ENCODE measurements around the gene CITED2. TPM values are rescaled to one million over a fixed set of nuclear protein-coding genes. Genes with fewer than 3 reads are reported as not detected.

CITED2 gene
- total RNA-seq, 1 experiment from 2014 or later: 365 TPM

GRCh38 chr6:139406577-139407343 is 32.3 kb upstream of the CITED2 start:
- POLR2A ChIA-PET (ENCODE audit: low non-redundant PET): interaction anchor here (0.7 kb wide), 1 partner anchor 140 kb away, joined by 3 read pairs; no protein-coding TSS in a partner anchor
- CTCF ChIA-PET: interaction anchor here (0.5 kb wide), 1 partner anchor 12 kb away, joined by 7 read pairs; no protein-coding TSS in a partner anchor
- intact Hi-C loops (cut with micrococcal nuclease; ENCODE audit: unreplicated experiment): no loop called here
- no peaks in the 10 kb centered on the region for H3K27me3 ChIP-seq (replicated peaks; ENCODE audit: insufficient read depth, low read depth, low read length, poor library complexity)
- TF ChIP-seq EZH2 (IDR thresholded peaks at IDR 0.05; ENCODE audit: borderline replicate concordance, low read depth, low read length, poor library complexity, severe bottlenecking): no peak
- TF ChIP-seq, protein P1, sequence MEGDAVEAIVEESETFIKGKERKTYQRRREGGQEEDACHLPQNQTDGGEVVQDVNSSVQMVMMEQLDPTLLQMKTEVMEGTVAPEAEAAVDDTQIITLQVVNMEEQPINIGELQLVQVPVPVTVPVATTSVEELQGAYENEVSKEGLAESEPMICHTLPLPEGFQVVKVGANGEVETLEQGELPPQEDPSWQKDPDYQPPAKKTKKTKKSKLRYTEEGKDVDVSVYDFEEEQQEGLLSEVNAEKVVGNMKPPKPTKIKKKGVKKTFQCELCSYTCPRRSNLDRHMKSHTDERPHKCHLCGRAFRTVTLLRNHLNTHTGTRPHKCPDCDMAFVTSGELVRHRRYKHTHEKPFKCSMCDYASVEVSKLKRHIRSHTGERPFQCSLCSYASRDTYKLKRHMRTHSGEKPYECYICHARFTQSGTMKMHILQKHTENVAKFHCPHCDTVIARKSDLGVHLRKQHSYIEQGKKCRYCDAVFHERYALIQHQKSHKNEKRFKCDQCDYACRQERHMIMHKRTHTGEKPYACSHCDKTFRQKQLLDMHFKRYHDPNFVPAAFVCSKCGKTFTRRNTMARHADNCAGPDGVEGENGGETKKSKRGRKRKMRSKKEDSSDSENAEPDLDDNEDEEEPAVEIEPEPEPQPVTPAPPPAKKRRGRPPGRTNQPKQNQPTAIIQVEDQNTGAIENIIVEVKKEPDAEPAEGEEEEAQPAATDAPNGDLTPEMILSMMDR (conservative IDR thresholded peaks at IDR 0.05; ENCODE audit: low read depth, low read length): no peak
- H3K4me3 ChIP-seq (ENCODE audit: low read depth, low read length, poor library complexity, severe bottlenecking): no peak overlapping the region
- H3K36me3 ChIP-seq (ENCODE audit: insufficient read depth, low read length, poor library complexity, severe bottlenecking): no peaks in the 10 kb centered on the region
- peaks cover 6% of the 10 kb centered on the region for H3K4me1 ChIP-seq (ENCODE audit: insufficient read depth, low read length, poor library complexity, severe bottlenecking)
- no peak for DNase-seq (ENCODE audit: low spot score)
- no peaks in the 10 kb centered on the region for H3K9me3 ChIP-seq (ENCODE audit: low read depth, low read length, poor library complexity, severe bottlenecking)
- no peak overlapping the region for H3K27ac ChIP-seq (ENCODE audit: low read depth, low read length, poor library complexity, severe bottlenecking)
- BruUV-seq (replicated peaks): no TSS peak

- peaks cover 2% of the 10 kb centered on the region for H3K4me1 ChIP-seq (ENCODE audit: insufficient read depth, low read length, poor library complexity, severe bottlenecking)
- TF ChIP-seq, protein P1 (conservative IDR thresholded peaks at IDR 0.05; ENCODE audit: low read depth, low read length): no peak
- TF ChIP-seq EZH2 (IDR thresholded peaks at IDR 0.05; ENCODE audit: borderline replicate concordance, low read depth, low read length, poor library complexity, severe bottlenecking): no peak
- no peaks in the 10 kb centered on the region for H3K27me3 ChIP-seq (replicated peaks; ENCODE audit: insufficient read depth, low read depth, low read length, poor library complexity)
- POLR2A ChIA-PET (ENCODE audit: low non-redundant PET): no interaction called here
- H3K9me3 ChIP-seq (ENCODE audit: low read depth, low read length, poor library complexity, severe bottlenecking): no peaks in the 10 kb centered on the region
- CTCF ChIA-PET: no interaction called here
- intact Hi-C loops (cut with micrococcal nuclease; ENCODE audit: unreplicated experiment): no loop called here
- no peak overlapping the region for H3K4me3 ChIP-seq (ENCODE audit: low read depth, low read length, poor library complexity, severe bottlenecking)
- H3K36me3 ChIP-seq (ENCODE audit: insufficient read depth, low read length, poor library complexity, severe bottlenecking): no peaks in the 10 kb centered on the region
- no TSS peak for BruUV-seq (replicated peaks)
- no peak for DNase-seq (ENCODE audit: low spot score)
- H3K27ac ChIP-seq (ENCODE audit: low read depth, low read length, poor library complexity, severe bottlenecking): no peak overlapping the region
Observed at GRCh38 chr6:139402876-139403386, 28.5 kb upstream of the CITED2 start.

GRCh38 chr6:139398658-139399057 is 24.2 kb upstream of the CITED2 start:
- TF ChIP-seq, protein P1 (conservative IDR thresholded peaks at IDR 0.05; ENCODE audit: low read depth, low read length): no peak
- TF ChIP-seq EZH2 (IDR thresholded peaks at IDR 0.05; ENCODE audit: borderline replicate concordance, low read depth, low read length, poor library complexity, severe bottlenecking): no peak
- no peaks in the 10 kb centered on the region for H3K27me3 ChIP-seq (replicated peaks; ENCODE audit: insufficient read depth, low read depth, low read length, poor library complexity)
- no peak for DNase-seq (ENCODE audit: low spot score)
- H3K4me3 ChIP-seq (ENCODE audit: low read depth, low read length, poor library complexity, severe bottlenecking): no peak overlapping the region
- CTCF ChIA-PET: no interaction called here
- POLR2A ChIA-PET (ENCODE audit: low non-redundant PET): no interaction called here
- peaks cover 12% of the 10 kb centered on the region for H3K4me1 ChIP-seq (ENCODE audit: insufficient read depth, low read length, poor library complexity, severe bottlenecking)
- intact Hi-C loops (cut with micrococcal nuclease; ENCODE audit: unreplicated experiment): no loop called here
- no peak overlapping the region for H3K27ac ChIP-seq (ENCODE audit: low read depth, low read length, poor library complexity, severe bottlenecking)
- H3K9me3 ChIP-seq (ENCODE audit: low read depth, low read length, poor library complexity, severe bottlenecking): no peaks in the 10 kb centered on the region
- no TSS peak for BruUV-seq (replicated peaks)
- no peaks in the 10 kb centered on the region for H3K36me3 ChIP-seq (ENCODE audit: insufficient read depth, low read length, poor library complexity, severe bottlenecking)

Measured in A673 (cell line).